ENCODE measurements around the gene DEPDC1.

DEPDC1 gene

GRCh38 chr1:68503085-68503484, 6.2 kb upstream of the DEPDC1 start:
- no peak for TF ChIP-seq POLR2AphosphoS5 (IDR thresholded peaks at IDR 0.05; ENCODE audit: low read depth, low read length)
- TF ChIP-seq TAF1 (IDR thresholded peaks at IDR 0.05; ENCODE audit: borderline replicate concordance, insufficient read depth, low read length): no peak
- no peak for TF ChIP-seq FOXP2 (optimal IDR thresholded peaks at IDR 0.05; ENCODE audit: borderline replicate concordance, extremely low read depth, extremely low read length, insufficient read depth)
- TF ChIP-seq SIN3A (IDR thresholded peaks at IDR 0.05; ENCODE audit: borderline replicate concordance, insufficient read depth, low read length): no peak
- TF ChIP-seq REST (IDR thresholded peaks at IDR 0.05; ENCODE audit: insufficient read depth in 1 of 2, low read depth in 2 of 2, low read length in 2 of 2): no peak

GRCh38 chr1:68497358-68497698, 446 bp upstream of the DEPDC1 start:
- TF ChIP-seq REST (IDR thresholded peaks at IDR 0.05; ENCODE audit: insufficient read depth in 1 of 2, low read depth in 2 of 2, low read length in 2 of 2) (no peak), TAF1 (IDR thresholded peaks at IDR 0.05; ENCODE audit: borderline replicate concordance, insufficient read depth, low read length) (no peak), POLR2AphosphoS5 (IDR thresholded peaks at IDR 0.05; ENCODE audit: low read depth, low read length) (no peak), SIN3A (IDR thresholded peaks at IDR 0.05; ENCODE audit: borderline replicate concordance, insufficient read depth, low read length) (no peak), FOXP2 (optimal IDR thresholded peaks at IDR 0.05; ENCODE audit: borderline replicate concordance, extremely low read depth, extremely low read length, insufficient read depth) (no peak)

- peak; percentile 26; the same call in 1 of the 2 replicates for TF ChIP-seq SIN3A (IDR thresholded peaks at IDR 0.05; ENCODE audit: borderline replicate concordance, insufficient read depth, low read length)
- no peak for TF ChIP-seq POLR2AphosphoS5 (IDR thresholded peaks at IDR 0.05; ENCODE audit: low read depth, low read length)
These were observed 758 bp downstream of the DEPDC1 start for GRCh38 chr1:68495968-68496679.

GRCh38 chr1:68495532-68495931, 1.4 kb downstream of the DEPDC1 start:
- TF ChIP-seq TAF1 (IDR thresholded peaks at IDR 0.05; ENCODE audit: borderline replicate concordance, insufficient read depth, low read length) (no peak), POLR2AphosphoS5 (IDR thresholded peaks at IDR 0.05; ENCODE audit: low read depth, low read length) (no peak), FOXP2 (optimal IDR thresholded peaks at IDR 0.05; ENCODE audit: borderline replicate concordance, extremely low read depth, extremely low read length, insufficient read depth) (no peak), REST (IDR thresholded peaks at IDR 0.05; ENCODE audit: insufficient read depth in 1 of 2, low read depth in 2 of 2, low read length in 2 of 2) (no peak), SIN3A (IDR thresholded peaks at IDR 0.05; ENCODE audit: borderline replicate concordance, insufficient read depth, low read length) (no peak)

- TF ChIP-seq REST (IDR thresholded peaks at IDR 0.05; ENCODE audit: insufficient read depth in 1 of 2, low read depth in 2 of 2, low read length in 2 of 2) (no peak), SIN3A (IDR thresholded peaks at IDR 0.05; ENCODE audit: borderline replicate concordance, insufficient read depth, low read length) (no peak), POLR2AphosphoS5 (IDR thresholded peaks at IDR 0.05; ENCODE audit: low read depth, low read length) (no peak), TAF1 (IDR thresholded peaks at IDR 0.05; ENCODE audit: borderline replicate concordance, insufficient read depth, low read length) (no peak), FOXP2 (optimal IDR thresholded peaks at IDR 0.05; ENCODE audit: borderline replicate concordance, extremely low read depth, extremely low read length, insufficient read depth) (no peak)
These were observed 3.7 kb downstream of the DEPDC1 start for GRCh38 chr1:68493193-68493592.

All from PFSK-1 (cell line).